Lung (tissue), 12 donors: ENCODE data around the gene C3orf20. TPM values are rescaled to one million over a fixed set of nuclear protein-coding genes. Genes with fewer than 3 reads are reported as not detected.

ENCODE experiments used
- ATAC-seq: fragments of 200-7000 bp; cut with Tn5 transposase; one replicate; pipeline ENCODE4 v1.9.1; 2020; ENCODE audit warnings: moderate number of reproducible peaks; ENCODE audit not compliant: insufficient read depth, low FRiP score
- DNase-seq, 3 donors: peaks; one replicate each; pipeline ENCODE4 v3.0.0-alpha.2; 2013 to 2017
- H3K27ac ChIP-seq, 2 donors: one replicate each; pipeline ENCODE4 v1.5.1; 2013; ENCODE audit warnings: mild to moderate bottlenecking in 2 of 2, moderate library complexity in 2 of 2, control low read depth in 1 of 2, inconsistent platforms in 1 of 2, low read depth in 1 of 2, low read length in 1 of 2
- H3K27me3 ChIP-seq, 3 donors: one replicate each; pipeline ENCODE4 v1.5.1; 2013; ENCODE audit warnings: low read length in 2 of 3; ENCODE audit not compliant: control insufficient read depth in 3 of 3, insufficient read depth in 3 of 3
- H3K36me3 ChIP-seq, 4 donors: one replicate each; pipeline ENCODE4 v1.5.1; 2013; ENCODE audit warnings: low read length in 4 of 4, mild to moderate bottlenecking in 1 of 4, moderate library complexity in 1 of 4; ENCODE audit not compliant: control insufficient read depth in 4 of 4, insufficient read depth in 4 of 4
- H3K4me1 ChIP-seq, 5 donors: one replicate each; pipeline ENCODE4 v1.5.1; 2013; ENCODE audit warnings: low read length in 5 of 5, mild to moderate bottlenecking in 2 of 5, moderate library complexity in 1 of 5; ENCODE audit not compliant: control insufficient read depth in 5 of 5, insufficient read depth in 5 of 5
- H3K4me3 ChIP-seq: one replicate; pipeline ENCODE4 v1.5.1; 2013; ENCODE audit warnings: mild to moderate bottlenecking, control low read depth, moderate library complexity
- H3K9ac ChIP-seq, 2 donors: one replicate each; pipeline ENCODE4 v1.5.1; 2013; ENCODE audit warnings: low read length in 2 of 2, control low read depth in 1 of 2; ENCODE audit not compliant: insufficient read depth in 1 of 2
- H3K9me3 ChIP-seq, 4 donors: one replicate each; pipeline ENCODE4 v1.5.1; 2013; ENCODE audit warnings: low read length in 3 of 4, mild to moderate bottlenecking in 1 of 4, moderate library complexity in 1 of 4; ENCODE audit not compliant: control insufficient read depth in 4 of 4, insufficient read depth in 3 of 4
- WGBS, 2 donors: extraction: QIAGEN DNeasy Blood & Tissue Kit; methylation state at CpG; one replicate each; pipeline ENCODE4 v1.1.7; 2013; 5-methylcytosine and 5-hydroxymethylcytosine counted together
- polyA plus RNA-seq, 2 donors: library from polyadenylated mRNA; stranded (reverse); fragments of 200-250 nt; gene quantifications; one replicate each; pipeline ENCODE4 v1.2.1, GENCODE V29; 2013
- total RNA-seq, 2 donors: library from RNA; depleted of rRNA in 1 of 2; stranded (reverse); fragments of >200 nt in 1 of 2; gene quantifications; one replicate each; pipeline ENCODE4 v1.2.1, GENCODE V29; 2014 to 2021
- TF ChIP-seq, protein P1 (sequence below): IDR thresholded peaks from 2 replicates; pipeline ENCODE4 v1.5.1; 2012; ENCODE audit warnings: mild to moderate bottlenecking; ENCODE audit errors: control extremely low read depth, extremely low read depth
- donor health status: control.
- donor health status: control.
- donor health status: Bipolar disorder and iron deficiency.
- donor health status: healthy.
- donor health status: DM: yes; HTN: yes; CAD: no.

C3orf20 gene
- total and polyA plus RNA-seq, 4 donors = 0.03 to 0.14 (median 0.12) TPM; not detected in 1

DNA sequence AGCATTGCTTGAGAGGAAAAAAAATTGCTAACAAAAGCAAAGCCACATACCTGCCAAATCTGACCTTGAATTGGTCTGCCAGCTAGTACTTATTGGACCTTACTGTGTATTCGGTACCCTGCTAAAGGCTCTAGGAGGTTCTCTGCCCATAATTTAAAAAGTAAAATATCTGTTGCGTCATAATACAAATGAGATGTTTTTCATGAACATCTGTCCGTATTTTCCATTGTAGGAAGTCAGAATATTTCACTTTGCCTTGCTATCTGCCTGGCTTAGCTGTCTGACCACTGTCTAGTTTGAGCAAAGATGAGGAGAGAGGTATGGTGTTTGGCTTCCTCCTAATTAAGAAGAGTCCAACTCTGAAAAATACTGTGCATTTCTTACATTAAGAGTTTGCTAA lies 10.8 kb upstream of the C3orf20 start:
- WGBS, 2 donors = 87 to 88% methylated on average over 3 of the region's 3 CpGs
- Histone ChIP-seq H3K27me3 (no peaks in the 10 kb centered on the region), H3K9ac (no peak overlapping the region), H3K4me3 (no peak overlapping the region), H3K27ac (no peak overlapping the region), H3K9me3 (peaks cover 0 to 2% (median 0%) of the 10 kb centered on the region in 4 donors), H3K4me1 (no peaks in the 10 kb centered on the region), H3K36me3 (peaks cover 48 to 75% (median 61%) of the 10 kb centered on the region in 4 donors)
- DNase-seq = no peak
- TF ChIP-seq, protein P1, sequence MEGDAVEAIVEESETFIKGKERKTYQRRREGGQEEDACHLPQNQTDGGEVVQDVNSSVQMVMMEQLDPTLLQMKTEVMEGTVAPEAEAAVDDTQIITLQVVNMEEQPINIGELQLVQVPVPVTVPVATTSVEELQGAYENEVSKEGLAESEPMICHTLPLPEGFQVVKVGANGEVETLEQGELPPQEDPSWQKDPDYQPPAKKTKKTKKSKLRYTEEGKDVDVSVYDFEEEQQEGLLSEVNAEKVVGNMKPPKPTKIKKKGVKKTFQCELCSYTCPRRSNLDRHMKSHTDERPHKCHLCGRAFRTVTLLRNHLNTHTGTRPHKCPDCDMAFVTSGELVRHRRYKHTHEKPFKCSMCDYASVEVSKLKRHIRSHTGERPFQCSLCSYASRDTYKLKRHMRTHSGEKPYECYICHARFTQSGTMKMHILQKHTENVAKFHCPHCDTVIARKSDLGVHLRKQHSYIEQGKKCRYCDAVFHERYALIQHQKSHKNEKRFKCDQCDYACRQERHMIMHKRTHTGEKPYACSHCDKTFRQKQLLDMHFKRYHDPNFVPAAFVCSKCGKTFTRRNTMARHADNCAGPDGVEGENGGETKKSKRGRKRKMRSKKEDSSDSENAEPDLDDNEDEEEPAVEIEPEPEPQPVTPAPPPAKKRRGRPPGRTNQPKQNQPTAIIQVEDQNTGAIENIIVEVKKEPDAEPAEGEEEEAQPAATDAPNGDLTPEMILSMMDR = no peak
- ATAC-seq = no peak

DNA sequence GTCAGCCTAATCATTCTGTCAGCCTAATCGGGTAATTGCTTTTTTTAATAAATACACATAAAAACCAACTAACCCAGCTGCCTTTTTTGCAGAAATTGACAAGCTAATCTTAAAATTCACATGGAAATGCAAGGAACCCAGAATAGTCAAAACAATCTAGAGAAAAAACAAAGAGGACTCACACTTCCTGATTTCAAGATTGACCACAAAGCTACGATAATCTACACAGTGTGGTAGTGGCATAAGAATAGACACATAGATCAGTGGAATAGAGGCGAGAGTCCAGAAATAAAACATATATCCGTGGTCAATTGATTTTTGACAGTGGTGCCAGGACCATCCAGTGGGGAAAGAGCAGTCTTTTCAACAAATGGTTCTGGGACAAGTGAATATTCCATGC lies 2.4 kb upstream of the C3orf20 start:
- no peak overlapping the region for H3K27ac ChIP-seq
- no peaks in the 10 kb centered on the region for H3K4me1 ChIP-seq
- no peaks in the 10 kb centered on the region for H3K27me3 ChIP-seq
- no peak for ATAC-seq
- no peak overlapping the region for H3K9ac ChIP-seq
- peaks cover 15 to 38% (median 31%) of the 10 kb centered on the region in 4 donors for H3K36me3 ChIP-seq
- no peak overlapping the region for H3K4me3 ChIP-seq
- TF ChIP-seq, protein P1 = no peak
- no peak for DNase-seq
- WGBS, 2 donors = 69 to 78% methylated on average over 4 of the region's 4 CpGs
- H3K9me3 ChIP-seq = no peaks in the 10 kb centered on the region

DNA sequence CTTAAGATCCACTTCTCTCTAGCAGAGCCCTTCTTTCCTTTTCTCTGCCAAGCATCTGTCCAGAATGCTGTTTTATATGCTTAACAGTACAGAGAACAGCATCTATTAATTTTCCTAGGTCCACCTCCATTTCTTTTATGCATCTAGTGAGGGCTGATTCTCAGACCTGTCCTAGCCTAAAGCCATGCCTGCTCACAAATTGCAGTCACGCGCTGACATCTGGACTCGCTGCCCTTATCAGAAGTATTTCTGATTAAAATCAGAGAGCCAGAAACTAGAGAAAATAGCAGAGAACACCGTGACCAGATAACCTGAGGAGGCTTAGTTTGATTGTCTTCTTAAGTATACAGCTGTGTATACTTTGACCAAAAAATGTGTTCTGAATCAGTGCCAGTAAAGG lies 1.9 kb downstream of the C3orf20 start:
- Histone ChIP-seq H3K9me3 (peaks cover 0 to 4% (median 1%) of the 10 kb centered on the region in 4 donors), H3K4me3 (no peak overlapping the region), H3K27me3 (no peaks in the 10 kb centered on the region), H3K36me3 (peaks cover under 1 to 11% (median 7%) of the 10 kb centered on the region in 4 donors), H3K27ac (no peak overlapping the region), H3K4me1 (no peaks in the 10 kb centered on the region), H3K9ac (no peak overlapping the region)
- ATAC-seq (no peak), DNase-seq (no peak)
- TF ChIP-seq, protein P1 = no peak
- 79 to 87% methylated on average over 4 of the region's 4 CpGs for WGBS, 2 donors

DNA sequence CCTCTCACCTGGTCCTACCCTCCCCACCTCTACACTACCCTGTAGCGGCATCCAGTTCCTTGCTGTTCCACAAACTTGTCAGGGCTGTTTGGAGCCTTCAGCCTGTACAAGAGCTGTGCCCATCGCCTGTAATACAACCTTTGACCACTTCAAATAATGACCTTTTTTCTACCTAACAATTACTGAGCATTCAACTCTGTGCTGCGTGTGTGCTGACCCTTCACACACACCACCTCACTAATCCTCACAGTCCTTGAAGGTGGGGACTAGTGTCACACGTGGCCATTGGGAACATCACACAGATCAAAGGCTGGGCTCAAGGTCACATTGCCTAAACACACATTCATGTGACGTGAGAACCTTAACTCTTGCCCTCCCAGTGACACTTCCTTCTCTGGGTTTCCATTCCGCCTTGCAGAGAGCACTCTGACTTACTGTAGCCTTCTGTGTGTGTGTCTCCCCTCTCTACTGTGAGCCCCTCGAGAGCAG lies 3.1 kb downstream of the C3orf20 start:
- Histone ChIP-seq H3K9me3 (peaks cover 0 to 4% (median 1%) of the 10 kb centered on the region in 4 donors), H3K4me3 (no peak overlapping the region), H3K9ac (no peak overlapping the region), H3K27ac (no peak overlapping the region), H3K4me1 (no peaks in the 10 kb centered on the region), H3K27me3 (no peaks in the 10 kb centered on the region), H3K36me3 (peaks cover 0 to 6% (median 3%) of the 10 kb centered on the region in 4 donors)
- WGBS, 2 donors = 59 to 72% methylated on average over 7 of the region's 7 CpGs
- no peak for ATAC-seq
- no peak for DNase-seq
- TF ChIP-seq, protein P1 = no peak
